Pancreas (tissue), 10 donors: Measurements from ENCODE around the gene FAM50B. TPM values are rescaled to one million over a fixed set of nuclear protein-coding genes. Genes with fewer than 3 reads are reported as not detected.

Experiments
- ATAC-seq, 4 donors: fragments of 200-7000 bp; cut with Tn5 transposase; one replicate each; pipeline versions ENCODE4 v1.8.0 to v1.9.1; 2020; ENCODE audit warnings: mild to moderate bottlenecking in 4 of 4, moderate library complexity in 4 of 4
- DNase-seq, 6 donors: peaks; one replicate each; pipeline ENCODE4 v3.0.0-alpha.2; 2020
- FAIRE-seq: peaks from 2 replicates; lab custom pipeline; 2012; peaks lifted over from hg19 to GRCh38; lab: Jason Lieb, UNC
- H3K27ac ChIP-seq, 4 donors: fragments of 200-600 bp; sonication (generic); 1 replicate in 3 of 4; 2 replicates in 1 of 4; pipeline versions ENCODE4 v1.5.0 to v1.8.0; 2020
- H3K27me3 ChIP-seq, 4 donors: fragments of 200-600 bp; one replicate each; pipeline ENCODE4 v1.8.0; 2021
- H3K36me3 ChIP-seq, 3 donors: fragments of 200-600 bp; sonication (generic) in 1 of 3; one replicate each; pipeline versions ENCODE4 v1.5.0 to v1.8.0; 2020 to 2021
- H3K4me1 ChIP-seq, 3 donors: fragments of 200-600 bp; one replicate each; pipeline ENCODE4 v1.8.0; 2021
- H3K4me3 ChIP-seq, 4 donors: fragments of 200-600 bp; sonication (generic) in 2 of 4; one replicate each; pipeline versions ENCODE4 v1.5.0 to v1.8.0; 2020 to 2021
- H3K9me3 ChIP-seq, 4 donors: fragments of 200-600 bp; one replicate each; pipeline ENCODE4 v1.8.0; 2021
- CTCF ChIP-seq, 4 donors: fragments of 200-600 bp; sonication (generic) in 3 of 4; IDR thresholded peaks; one replicate each; pipeline versions ENCODE4 v1.5.0 to v1.8.0; 2021; ENCODE audit warnings: antibody characterized with exemption in 4 of 4
- WGBS, 2 donors: extraction: QIAGEN DNeasy Blood & Tissue Kit; methylation state at CpG; one replicate each; pipeline ENCODE4 v1.1.7; 2013; 5-methylcytosine and 5-hydroxymethylcytosine counted together
- intact Hi-C, 3 donors: fragments of 100-400 bp; cut with DNase I; formaldehyde crosslinking; loops; one replicate each; pipeline versions ENCODE4 v1.11.1 to v1.14.2; 2022
- polyA plus RNA-seq, 2 donors: library from polyadenylated mRNA; stranded (reverse); fragments of 200-250 nt; gene quantifications; one replicate each; pipeline ENCODE4 v1.2.3, GENCODE V29; 2013
- total RNA-seq, 6 donors: library from RNA; stranded (reverse); fragmentation: NEBNext Ultra II Directional in 4 of 6; extraction: Animal tissue kit (Norgen Biotek cat#: 25700) in 4 of 6; gene quantifications; one replicate each; pipeline versions ENCODE4 v1.2.1 to v1.2.4, GENCODE V29; 2021 to 2023
- donor health status: healthy with polysubstance abuse.
- donor health status: DM: no; HTN: no; CAD: no; lungs with moderate emphysema.
- donor health status: DM: no; HTN: no; CAD: no.
- donor health status: control.
- donor health status: control.
- donor health status: Bipolar disorder and iron deficiency.
- donor health status: DM: yes; HTN: yes; CAD: no.
- donor health status: DM: no; HTN: no; CAD: no.
- donor health status: DM: no; HTN: no; CAD: no.
- donor health status: DM: yes; HTN: yes; CAD: no.

Gene FAM50B
- total and polyA plus RNA-seq, 8 donors, result 3.6 to 9.7 (median 5.9) TPM

DNA sequence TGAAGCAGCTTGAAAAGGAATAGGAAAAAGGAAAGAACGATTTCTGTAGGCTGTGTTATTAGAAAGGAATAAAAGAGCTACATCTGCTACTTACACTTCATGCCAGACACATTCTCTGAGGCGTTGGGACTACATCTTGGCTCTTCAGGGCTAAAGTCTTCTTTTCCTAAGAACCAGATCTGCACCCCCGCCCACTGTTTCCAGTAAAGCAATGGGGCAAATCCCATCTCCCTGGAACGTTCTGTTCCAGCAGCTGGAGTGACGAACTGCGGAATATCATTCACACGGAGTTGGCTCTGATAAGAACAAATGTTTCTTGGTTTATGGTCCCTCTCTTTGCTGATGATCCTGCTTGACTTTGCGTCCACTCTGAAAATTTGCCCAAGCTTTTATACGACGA, 26.9 kb downstream of the FAM50B start:
- H3K4me1 ChIP-seq, result no peaks in the 10 kb centered on the region
- H3K27me3 ChIP-seq, result no peaks in the 10 kb centered on the region
- intact Hi-C loops, result no loop called here
- FAIRE-seq (no peak), ATAC-seq (no peak), DNase-seq (no peak)
- no peak overlapping the region for H3K4me3 ChIP-seq
- H3K27ac ChIP-seq, result no peak overlapping the region
- WGBS, 2 donors, result 70 to 83% methylated on average over 10 of the region's 10 CpGs
- H3K9me3 ChIP-seq, result no peaks in the 10 kb centered on the region
- H3K36me3 ChIP-seq, result no peaks in the 10 kb centered on the region
- TF ChIP-seq CTCF (IDR thresholded peaks at IDR 0.05), result no peak

DNA sequence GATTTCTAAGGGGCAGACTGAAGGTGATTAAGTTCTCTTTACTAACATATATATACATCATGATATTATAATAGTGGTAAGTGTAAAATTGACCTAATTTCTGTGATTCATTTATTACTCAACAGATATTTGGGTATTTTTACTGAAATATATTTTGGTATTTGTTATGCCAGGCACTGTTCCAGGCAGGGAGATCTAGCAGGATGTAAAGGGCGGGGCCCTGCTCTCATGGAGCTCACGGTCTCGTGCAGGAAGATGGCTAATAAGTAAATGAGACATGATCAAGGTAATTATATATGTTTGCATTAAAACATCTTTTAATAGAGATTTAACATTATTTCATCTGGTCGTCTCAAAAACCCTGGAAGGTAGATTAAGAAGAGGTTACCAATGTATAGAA, 27.7 kb downstream of the FAM50B start:
- H3K4me1 ChIP-seq, result no peaks in the 10 kb centered on the region
- no peak for ATAC-seq
- TF ChIP-seq CTCF (IDR thresholded peaks at IDR 0.05), result no peak
- 81 to 87% methylated on average over 4 of the region's 4 CpGs for WGBS, 2 donors
- no peak for FAIRE-seq
- H3K36me3 ChIP-seq, result no peaks in the 10 kb centered on the region
- no peaks in the 10 kb centered on the region for H3K27me3 ChIP-seq
- intact Hi-C loops, result no loop called here
- DNase-seq, result no peak
- H3K27ac ChIP-seq, result no peak overlapping the region
- H3K4me3 ChIP-seq, result no peak overlapping the region
- no peaks in the 10 kb centered on the region for H3K9me3 ChIP-seq

- no peak for DNase-seq
- no peaks in the 10 kb centered on the region for H3K9me3 ChIP-seq
- TF ChIP-seq CTCF (IDR thresholded peaks at IDR 0.05), result no peak
- intact Hi-C loops, result no loop called here
- H3K4me1 ChIP-seq, result no peaks in the 10 kb centered on the region
- ATAC-seq, result no peak
- H3K27me3 ChIP-seq, result no peaks in the 10 kb centered on the region
- H3K36me3 ChIP-seq, result no peaks in the 10 kb centered on the region
- H3K27ac ChIP-seq, result no peak overlapping the region
- no peak overlapping the region for H3K4me3 ChIP-seq
- 81 to 83% methylated on average over 6 of the region's 6 CpGs for WGBS, 2 donors
- FAIRE-seq, result no peak
Observed at GRCh38 chr6:3878048-3878666, 29.0 kb downstream of the FAM50B start.

DNA sequence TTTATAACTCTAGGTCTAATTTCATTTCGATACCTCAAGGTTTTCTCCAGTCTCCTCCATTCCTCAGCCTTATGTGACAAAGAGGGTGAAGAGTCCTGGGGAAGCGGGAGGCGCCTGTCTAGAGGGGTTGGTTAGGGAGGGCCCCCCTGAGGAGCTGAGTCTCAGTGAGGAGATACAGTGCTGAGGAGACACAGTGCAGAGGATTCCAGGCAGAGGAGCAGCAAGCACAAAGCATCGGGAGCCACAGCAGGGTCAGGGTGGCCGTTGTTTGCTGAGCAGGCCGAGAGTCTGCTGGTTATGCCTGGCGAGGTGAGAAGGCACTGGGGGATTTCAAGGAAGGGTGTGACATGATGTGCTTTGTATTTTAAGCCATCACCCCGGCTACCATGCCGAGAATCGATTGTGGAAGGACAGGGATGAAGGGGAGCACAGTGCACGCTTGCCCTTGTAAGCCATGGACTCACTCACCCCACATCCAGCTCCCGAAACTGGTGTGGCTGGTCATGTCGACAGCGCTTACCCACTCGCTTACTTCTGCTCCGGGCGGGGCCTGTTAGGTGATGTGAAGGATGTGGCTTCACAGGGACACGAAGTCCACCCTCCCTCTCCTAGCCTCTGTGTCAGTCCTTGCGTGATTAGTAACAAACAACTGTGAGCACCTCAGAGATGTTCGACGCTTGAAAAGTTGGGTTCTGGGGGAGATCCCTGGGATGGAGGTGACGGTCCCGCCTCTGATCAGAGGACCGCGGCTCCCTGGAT, 30.2 kb downstream of the FAM50B start:
- Histone ChIP-seq H3K27ac (no peak overlapping the region), H3K4me3 (no peak overlapping the region), H3K36me3 (no peaks in the 10 kb centered on the region), H3K9me3 (no peaks in the 10 kb centered on the region), H3K27me3 (no peaks in the 10 kb centered on the region), H3K4me1 (peaks cover 0 to 8% (median 0%) of the 10 kb centered on the region in 3 donors)
- no peak for DNase-seq
- no peak for ATAC-seq
- WGBS, 2 donors, result 89 to 91% methylated on average over 25 of the region's 25 CpGs
- FAIRE-seq, result no peak
- intact Hi-C loops, result no loop called here
- no peak for TF ChIP-seq CTCF (IDR thresholded peaks at IDR 0.05)
